Measurements from ENCODE around the gene SEMA3E.
"Not testable (repeated sequence)": the region's sequence is repeated elsewhere in the genome, so short reads cannot be mapped to it uniquely, and the experiment has no call there.

The SEMA3E gene

GRCh38 chr7:83484826-83485225, 164.1 kb downstream of the SEMA3E start:
- no peak for DNase-seq

GRCh38 chr7:83484266-83484665, 164.7 kb downstream of the SEMA3E start:
- DNase-seq, result no peak

DNA sequence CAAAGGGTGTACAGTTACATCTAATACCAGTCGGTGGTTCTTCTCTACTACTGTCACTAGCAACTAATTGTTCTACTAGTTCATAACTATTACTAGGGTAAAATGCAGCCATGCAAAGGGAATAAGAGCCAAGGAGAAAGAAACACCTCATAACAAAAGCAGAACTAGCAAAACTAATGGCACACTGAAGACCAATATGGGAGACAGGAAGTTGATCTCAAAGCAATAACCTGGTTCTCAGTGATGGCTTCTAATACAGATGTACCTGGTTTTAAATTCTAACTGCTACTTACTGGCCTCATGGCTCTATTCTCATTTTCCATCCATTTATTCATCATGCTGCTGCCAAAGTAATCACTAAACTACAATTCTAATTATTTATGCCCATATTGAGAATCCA, 170.3 kb downstream of the SEMA3E start:
- DNase-seq, result no peak

DNA sequence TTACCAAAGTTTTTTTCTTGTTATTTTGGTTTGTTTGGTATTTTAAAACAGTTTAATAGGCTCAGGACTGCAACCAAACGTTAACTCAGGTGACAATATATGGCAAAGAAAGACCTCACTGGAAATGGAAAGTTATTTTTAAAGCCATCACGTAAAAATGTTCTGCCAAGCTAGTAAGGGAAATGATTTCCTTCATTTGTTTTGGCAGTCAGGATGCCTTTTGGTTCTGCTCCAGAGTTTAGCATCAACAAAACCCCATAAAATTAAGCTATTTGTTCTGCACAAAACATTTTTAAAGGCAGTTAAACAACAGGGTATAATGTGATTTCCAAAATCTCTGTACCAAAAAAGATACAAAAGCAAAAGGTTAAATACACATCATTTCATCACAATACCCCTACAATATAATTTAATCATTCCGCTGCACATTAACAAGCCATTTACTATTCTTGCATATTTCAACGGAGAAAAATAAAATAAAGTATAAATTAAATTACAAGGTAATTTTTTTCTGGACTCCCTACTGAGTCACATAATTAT, 172.4 kb downstream of the SEMA3E start:
- DNase-seq, result no peak

DNA sequence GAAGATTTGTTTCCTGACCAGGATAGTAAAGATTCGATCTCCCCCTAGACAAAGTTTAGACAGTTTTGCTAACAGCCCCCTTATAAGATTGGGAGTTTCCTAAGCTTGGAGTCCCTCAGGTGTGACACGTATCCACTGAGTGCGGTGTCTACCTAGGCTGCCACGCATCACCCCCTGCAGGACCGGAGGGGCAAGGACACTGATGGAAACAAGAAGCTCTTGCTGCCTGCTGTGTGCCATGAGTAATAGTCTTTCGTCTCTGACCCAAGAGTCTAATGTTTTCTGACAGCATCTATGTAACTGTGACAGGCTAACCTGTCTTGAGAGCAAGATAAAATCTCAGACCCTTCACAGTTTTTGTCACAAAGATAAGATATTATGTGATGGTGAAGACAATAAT, 173.5 kb downstream of the SEMA3E start:
- DNase-seq, result no peak

DNA sequence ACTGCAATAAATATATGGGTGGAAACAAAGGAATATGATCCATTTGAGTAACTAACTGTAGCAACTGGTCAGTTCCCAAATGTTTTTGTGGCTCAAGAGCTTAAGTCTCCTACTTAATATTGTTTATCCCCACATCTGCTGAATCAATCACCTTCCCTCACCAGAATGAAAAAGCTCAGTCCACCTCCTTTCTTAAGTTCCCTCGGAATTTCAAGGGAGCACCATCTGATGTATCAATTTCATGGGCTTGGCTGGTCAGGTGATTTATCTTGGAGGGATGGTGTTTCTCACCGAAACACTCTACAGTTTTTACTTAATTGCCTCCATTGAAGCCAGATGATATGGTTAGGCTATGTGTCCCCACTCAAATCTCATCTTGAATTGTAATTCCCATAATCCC, 176.6 kb downstream of the SEMA3E start:
- no peak for DNase-seq

GRCh38 chr7:83469491-83469890, 179.4 kb downstream of the SEMA3E start:
- no peak for DNase-seq

- DNase-seq, result no peak
These were observed 179.9 kb downstream of the SEMA3E start for GRCh38 chr7:83469076-83469475.

GRCh38 chr7:83468251-83468739, 180.6 kb downstream of the SEMA3E start:
- no peak for DNase-seq

- DNase-seq, result no peak
These were observed 181.4 kb downstream of the SEMA3E start for GRCh38 chr7:83467493-83467892.

- no peak for DNase-seq
These were observed 182.0 kb downstream of the SEMA3E start for GRCh38 chr7:83466956-83467355.

GRCh38 chr7:83466187-83466923, 182.6 kb downstream of the SEMA3E start:
- no peak for DNase-seq

GRCh38 chr7:83465643-83466042, 183.3 kb downstream of the SEMA3E start:
- DNase-seq, result no peak

GRCh38 chr7:83461820-83462219, 187.1 kb downstream of the SEMA3E start:
- not testable (repeated sequence) for DNase-seq

DNA sequence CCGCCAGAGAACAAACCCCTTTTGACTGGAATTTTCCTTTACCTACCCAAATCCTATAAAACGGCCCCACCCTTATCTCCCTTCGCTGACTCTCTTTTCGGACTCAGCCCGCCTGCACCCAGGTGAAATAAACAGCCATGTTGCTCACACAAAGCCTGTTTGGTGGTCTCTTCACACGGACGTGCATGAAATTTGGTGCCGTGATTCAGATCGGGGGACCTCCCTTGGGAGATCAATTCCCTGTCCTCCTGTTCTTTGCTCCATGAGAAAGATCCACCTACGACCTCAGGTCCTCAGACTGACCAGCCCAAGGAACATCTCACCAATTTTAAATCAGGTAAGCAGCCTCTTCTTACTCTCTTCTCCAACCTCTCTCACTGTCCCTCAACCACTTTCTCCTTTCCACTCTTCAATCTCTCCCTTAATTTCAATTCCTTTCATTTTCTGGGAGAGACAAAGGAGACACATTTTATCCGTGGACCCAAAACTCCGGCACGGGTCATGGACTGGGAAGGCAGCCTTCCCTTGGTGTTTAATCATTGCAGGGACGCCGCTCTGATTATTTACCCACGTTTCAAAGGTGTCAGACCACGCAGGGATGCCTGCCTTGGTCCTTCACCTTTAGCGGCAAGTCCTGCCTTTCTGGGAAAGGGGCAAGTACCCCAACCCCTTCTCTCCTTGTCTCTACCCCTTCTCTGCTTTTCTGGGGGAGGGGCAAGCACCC, 188.8 kb downstream of the SEMA3E start:
- DNase-seq, result not testable (repeated sequence)

- not testable (repeated sequence) for DNase-seq
These were observed 189.6 kb downstream of the SEMA3E start for GRCh38 chr7:83459101-83459929.

- DNase-seq, result no peak
These were observed 191.7 kb downstream of the SEMA3E start for GRCh38 chr7:83457022-83457892.

DNA sequence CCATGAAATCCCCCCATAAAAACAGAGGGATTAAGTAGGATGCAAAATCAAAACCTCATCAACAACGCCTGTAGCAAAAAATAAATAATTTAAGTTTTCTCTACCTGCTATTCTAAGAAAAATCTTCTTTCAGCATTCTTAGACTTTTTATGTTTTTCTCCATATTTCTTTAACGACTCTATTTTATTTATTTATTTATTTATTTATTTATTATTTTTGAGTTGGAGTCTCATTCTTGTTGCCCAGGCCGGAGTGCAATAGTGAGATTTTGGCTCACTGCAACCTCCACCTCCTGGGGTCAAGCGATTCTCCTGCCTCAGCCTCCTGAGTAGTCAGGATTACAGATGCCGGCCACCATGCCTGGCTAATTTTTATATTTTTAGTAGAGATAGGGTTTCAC, 192.5 kb downstream of the SEMA3E start:
- DNase-seq, result no peak

DNA sequence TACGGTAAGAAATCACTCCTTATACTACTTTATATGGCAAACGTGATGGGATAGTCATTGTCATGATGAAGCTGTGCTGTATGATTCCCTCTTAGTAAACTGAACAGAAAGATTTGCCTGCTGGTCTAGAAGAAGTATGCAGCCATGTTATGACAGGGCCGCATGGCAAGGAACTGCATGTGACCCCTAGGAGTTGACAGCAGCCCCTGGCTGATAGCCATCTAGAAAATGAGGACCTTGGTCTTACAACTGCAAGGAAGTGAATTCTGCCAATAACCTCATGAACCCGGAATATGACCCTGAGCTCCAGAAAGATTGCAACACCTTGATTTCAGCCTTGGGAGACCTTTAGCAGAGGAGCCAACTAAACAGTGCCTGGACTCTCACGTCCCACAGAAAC, 193.3 kb downstream of the SEMA3E start:
- DNase-seq, result no peak

DNA sequence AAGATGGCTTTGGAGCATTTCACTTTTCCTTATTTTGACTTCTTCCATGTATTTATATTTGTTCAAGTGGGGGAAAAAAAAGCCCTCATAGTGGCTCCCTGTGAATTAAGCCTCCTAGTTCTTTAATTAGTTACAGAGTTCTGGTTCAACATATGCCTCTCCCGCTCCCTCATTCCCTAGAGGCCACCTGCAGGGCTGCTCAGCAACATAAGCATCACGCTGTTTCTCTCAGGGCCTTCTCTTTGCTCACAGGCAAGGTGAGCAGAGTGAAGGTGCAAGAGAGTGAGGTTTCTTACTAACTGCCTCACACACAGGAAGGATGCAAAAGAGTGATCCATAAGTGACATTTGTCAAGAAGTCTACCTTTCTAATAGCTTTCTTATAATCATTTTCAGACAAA, 196.7 kb downstream of the SEMA3E start:
- DNase-seq, result no peak

DNA sequence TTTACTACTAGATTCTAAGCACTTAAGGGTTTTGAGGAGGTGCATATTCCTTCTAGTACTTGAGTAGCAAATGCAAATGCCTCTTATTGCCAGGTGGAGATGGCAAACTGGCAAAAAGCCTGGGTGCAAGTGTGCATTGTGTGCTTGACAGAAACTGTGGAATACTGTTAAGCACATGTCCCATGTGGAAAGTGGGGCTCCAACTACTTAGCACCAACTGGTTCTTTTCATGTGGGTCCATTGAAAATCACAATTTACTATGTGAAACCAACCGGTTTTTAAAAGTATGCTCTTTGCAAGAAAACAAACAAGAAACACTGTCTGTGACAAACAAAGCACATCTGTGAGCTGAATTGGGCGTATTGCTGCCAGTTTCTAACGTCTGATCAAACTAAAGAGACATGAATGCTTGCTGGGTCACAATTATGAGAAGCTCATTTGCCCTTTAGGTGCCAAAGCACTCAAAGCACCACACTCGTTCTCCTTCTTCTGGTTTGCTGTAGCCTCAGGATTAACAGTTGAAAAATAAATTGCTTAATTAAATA, 197.4 kb downstream of the SEMA3E start:
- no peak for DNase-seq

DNA sequence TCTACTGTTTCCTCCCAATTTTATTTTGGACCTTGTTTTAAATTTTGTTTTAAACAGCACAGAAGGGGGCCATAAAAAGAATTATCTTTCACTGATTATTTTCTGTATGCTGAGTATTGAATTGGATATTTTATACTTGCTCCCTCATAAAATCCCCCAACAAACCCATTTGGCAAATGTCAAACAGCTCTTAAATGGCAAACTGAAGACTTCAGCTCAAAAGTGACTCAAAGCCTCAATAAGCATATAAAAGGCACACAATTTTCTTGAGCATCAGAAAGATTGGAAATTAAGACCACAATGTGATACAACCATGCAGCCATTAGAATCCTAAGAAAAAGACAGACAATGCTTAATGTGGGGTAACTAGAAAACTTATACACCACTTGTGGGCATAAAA, 199.2 kb downstream of the SEMA3E start:
- DNase-seq, result no peak

All from activated CD4-positive, alpha-beta T cell treated with anti-CD3 and anti-CD28 coated beads, Interleukin-2, amount 50 U/mL, for 48 hours (primary cell).